Upper lobe of left lung (tissue), 6 donors: ENCODE data around the gene RBFOX2. TPM values are rescaled to one million over a fixed set of nuclear protein-coding genes. Genes with fewer than 3 reads are reported as not detected.
"Not testable (repeated sequence)": the region's sequence is repeated elsewhere in the genome, so short reads cannot be mapped to it uniquely, and the experiment has no call there.

Source experiments
- ATAC-seq, 2 donors: fragments of 200-7000 bp; cut with Tn5 transposase; one replicate each; pipeline ENCODE4 v1.9.1; 2022; ENCODE audit warnings: mild to moderate bottlenecking in 2 of 2, moderate library complexity in 2 of 2; ENCODE audit not compliant: low FRiP score in 2 of 2
- DNase-seq, 2 donors: peaks; one replicate each; pipeline ENCODE4 v3.0.0-alpha.2; 2019 to 2020
- H3K27ac ChIP-seq, 4 donors: fragments of 200-600 bp; sonication (generic); one replicate each; pipeline ENCODE4 v1.5.1; 2016 to 2019
- H3K27me3 ChIP-seq, 4 donors: fragments of 200-600 bp; sonication (generic); one replicate each; pipeline ENCODE4 v1.5.1; 2017 to 2019
- H3K36me3 ChIP-seq, 4 donors: fragments of 200-600 bp; sonication (generic); one replicate each; pipeline ENCODE4 v1.5.1; 2016 to 2019
- H3K4me1 ChIP-seq, 4 donors: fragments of 200-600 bp; sonication (generic); one replicate each; pipeline ENCODE4 v1.5.1; 2018 to 2019
- H3K4me3 ChIP-seq, 4 donors: fragments of 200-600 bp; sonication (generic); one replicate each; pipeline ENCODE4 v1.5.1; 2017 to 2019; ENCODE audit warnings: mild to moderate bottlenecking in 2 of 4, moderate library complexity in 1 of 4
- H3K9me3 ChIP-seq, 4 donors: fragments of 200-600 bp; sonication (generic); one replicate each; pipeline ENCODE4 v1.5.1; 2018 to 2019
- CTCF ChIP-seq, 6 experiments: fragments of 450-650 bp in 4 of 6; fragments of 200-600 bp in 2 of 6; sonication (generic) in 2 of 6; IDR thresholded peaks; one replicate each; pipeline ENCODE4 v1.5.1; 2016 to 2019; ENCODE audit warnings: antibody characterized with exemption in 6 of 6
- EP300 ChIP-seq, 4 donors: sonication (generic); formaldehyde crosslinking; IDR thresholded peaks; one replicate each; pipeline ENCODE4 v1.5.1; 2017; ENCODE audit warnings: antibody characterized with exemption in 4 of 4, control low read depth in 2 of 4
- POLR2A ChIP-seq, 4 donors: fragments of 450-650 bp; IDR thresholded peaks; one replicate each; pipeline ENCODE4 v1.5.1; 2016 to 2017; ENCODE audit warnings: antibody characterized with exemption in 4 of 4, mild to moderate bottlenecking in 2 of 4
- POLR2AphosphoS5 ChIP-seq, 2 donors: sonication (generic); formaldehyde crosslinking; IDR thresholded peaks; one replicate each; pipeline ENCODE4 v1.5.1; 2017; ENCODE audit warnings: antibody characterized with exemption in 2 of 2
- WGBS, 2 donors: methylation state at CpG; one replicate each; pipeline ENCODE4 v1.1.5; 2017 to 2018; 5-methylcytosine and 5-hydroxymethylcytosine counted together
- total RNA-seq, 6 donors: library from RNA; depleted of rRNA in 4 of 6; stranded (reverse); fragments of >200 nt in 4 of 6; gene quantifications; one replicate each; pipeline versions ENCODE4 v1.1.0 to v1.2.1, GENCODE V29; 2016 to 2021
- donor health status: DM: no; HTN: no; CAD: no; lungs with moderate emphysema.
- donor health status: DM: no; HTN: yes; CAD: no; lungs with severe emphysema.

The RBFOX2 gene
- total RNA-seq, 6 donors from 2014 or later: 47.8 to 86.4 (median 54.5) TPM

GRCh38 chr22:35997438-35997837 lies 31.2 kb downstream of the RBFOX2 start:
- DNase-seq: no peak
- H3K27ac ChIP-seq: peak overlapping the region in 1 of 4 donors; percentile 57
- no peak for TF ChIP-seq EP300 (IDR thresholded peaks at IDR 0.05)
- TF ChIP-seq POLR2A (IDR thresholded peaks at IDR 0.05): no peak
- no peak for TF ChIP-seq CTCF (IDR thresholded peaks at IDR 0.05)
- TF ChIP-seq POLR2AphosphoS5 (IDR thresholded peaks at IDR 0.05): no peak
- 71 to 75% methylated on average over 3 of the region's 3 CpGs for WGBS, 2 donors
- no peaks in the 10 kb centered on the region for H3K9me3 ChIP-seq
- H3K4me3 ChIP-seq: no peak overlapping the region
- no peaks in the 10 kb centered on the region for H3K36me3 ChIP-seq
- no peak for ATAC-seq
- peaks cover 8 to 21% (median 12%) of the 10 kb centered on the region in 4 donors for H3K4me1 ChIP-seq
- H3K27me3 ChIP-seq: no peaks in the 10 kb centered on the region

- DNase-seq (no peak), ATAC-seq (no peak)
- H3K27ac ChIP-seq: peak overlapping the region in 3 of 4 donors; percentile 57 to 69 (median 65)
- no peaks in the 10 kb centered on the region for H3K27me3 ChIP-seq
- H3K4me3 ChIP-seq: no peak overlapping the region
- no peak for TF ChIP-seq CTCF (IDR thresholded peaks at IDR 0.05)
- H3K36me3 ChIP-seq: no peaks in the 10 kb centered on the region
- no peaks in the 10 kb centered on the region for H3K9me3 ChIP-seq
- 43 to 69% methylated on average over 1 of the region's 1 CpG for WGBS, 2 donors
- H3K4me1 ChIP-seq: peaks cover 8 to 20% (median 12%) of the 10 kb centered on the region in 4 donors
Measured at GRCh38 chr22:35996596-35996995, 32.0 kb downstream of the RBFOX2 start.

GRCh38 chr22:35995772-35996171 lies 32.9 kb downstream of the RBFOX2 start:
- TF ChIP-seq EP300 (IDR thresholded peaks at IDR 0.05) (no peak), CTCF (IDR thresholded peaks at IDR 0.05) (no peak), POLR2A (IDR thresholded peaks at IDR 0.05) (no peak), POLR2AphosphoS5 (IDR thresholded peaks at IDR 0.05) (peak; percentile 63 to 70)
- DNase-seq (peak in 1 of 2 donors; percentile 27), ATAC-seq (peak in 1 of 2 donors; percentile 91)
- H3K36me3 ChIP-seq: no peaks in the 10 kb centered on the region
- no peak overlapping the region for H3K4me3 ChIP-seq
- 53 to 70% methylated on average over 2 of the region's 2 CpGs for WGBS, 2 donors
- peak overlapping the region in 3 of 4 donors; percentile 66 to 69 (median 69) for H3K27ac ChIP-seq
- peaks cover 5 to 18% (median 10%) of the 10 kb centered on the region in 4 donors for H3K4me1 ChIP-seq
- no peaks in the 10 kb centered on the region for H3K27me3 ChIP-seq
- no peaks in the 10 kb centered on the region for H3K9me3 ChIP-seq

- peaks cover 4 to 14% (median 8%) of the 10 kb centered on the region in 4 donors for H3K4me1 ChIP-seq
- no peak for DNase-seq
- no peaks in the 10 kb centered on the region for H3K27me3 ChIP-seq
- H3K36me3 ChIP-seq: no peaks in the 10 kb centered on the region
- peak overlapping the region; percentile 22 to 69 (median 68) for H3K27ac ChIP-seq
- TF ChIP-seq EP300 (IDR thresholded peaks at IDR 0.05) (no peak), CTCF (IDR thresholded peaks at IDR 0.05) (no peak), POLR2A (IDR thresholded peaks at IDR 0.05) (no peak), POLR2AphosphoS5 (IDR thresholded peaks at IDR 0.05) (no peak)
- peak in 1 of 2 donors; percentile 64 for ATAC-seq
- WGBS, 2 donors: 72 to 80% methylated on average over 7 of the region's 7 CpGs
- H3K4me3 ChIP-seq: no peak overlapping the region
- H3K9me3 ChIP-seq: no peaks in the 10 kb centered on the region
Measured at GRCh38 chr22:35995348-35995747, 33.3 kb downstream of the RBFOX2 start.

GRCh38 chr22:35993727-35994126 lies 34.9 kb downstream of the RBFOX2 start:
- peak overlapping the region in 1 of 4 donors; percentile 66 for H3K27ac ChIP-seq
- ATAC-seq, DNase-seq, H3K36me3 ChIP-seq, H3K4me3 ChIP-seq, H3K27me3 ChIP-seq, H3K9me3 ChIP-seq: not testable (repeated sequence)
- H3K4me1 ChIP-seq: peaks cover 2 to 14% (median 8%) of the 10 kb centered on the region in 4 donors
- WGBS, 2 donors: 83 to 93% methylated on average over 5 of the region's 5 CpGs
